ENCODE results near the gene TMEM150A.
"Not testable (repeated sequence)": the region's sequence is repeated elsewhere in the genome, so short reads cannot be mapped to it uniquely, and the experiment has no call there.

The TMEM150A gene

GRCh38 chr2:85628658-85629057 is 26.2 kb upstream of the TMEM150A start:
- no peak for TF ChIP-seq CTCF (conservative IDR thresholded peaks at IDR 0.05; ENCODE audit: low read depth, low read length)
- no peak overlapping the region for H3K4me3 ChIP-seq (ENCODE audit: low read length)
- no peak for DNase-seq (ENCODE audit: low read depth)

- H3K4me3 ChIP-seq (ENCODE audit: low read length) = no peak overlapping the region
- no peak for DNase-seq (ENCODE audit: low read depth)
- no peak for TF ChIP-seq CTCF (conservative IDR thresholded peaks at IDR 0.05; ENCODE audit: low read depth, low read length)
Measured at GRCh38 chr2:85623991-85624390, 21.5 kb upstream of the TMEM150A start.

- no peak for DNase-seq (ENCODE audit: low read depth)
- TF ChIP-seq CTCF (conservative IDR thresholded peaks at IDR 0.05; ENCODE audit: low read depth, low read length) = no peak
- H3K4me3 ChIP-seq (ENCODE audit: low read length) = no peak overlapping the region
Measured at GRCh38 chr2:85621338-85621737, 18.8 kb upstream of the TMEM150A start.

GRCh38 chr2:85619617-85620016 is 17.1 kb upstream of the TMEM150A start:
- H3K4me3 ChIP-seq (ENCODE audit: low read length) = no peak overlapping the region
- TF ChIP-seq CTCF (conservative IDR thresholded peaks at IDR 0.05; ENCODE audit: low read depth, low read length) = no peak
- no peak for DNase-seq (ENCODE audit: low read depth)

GRCh38 chr2:85617723-85618122 is 15.2 kb upstream of the TMEM150A start:
- not testable (repeated sequence) for H3K4me3 ChIP-seq (ENCODE audit: low read length); DNase-seq (ENCODE audit: low read depth)

GRCh38 chr2:85615413-85615728 is 12.9 kb upstream of the TMEM150A start:
- TF ChIP-seq CTCF (conservative IDR thresholded peaks at IDR 0.05; ENCODE audit: low read depth, low read length) = no peak
- DNase-seq (ENCODE audit: low read depth) = no peak
- H3K4me3 ChIP-seq (ENCODE audit: low read length) = no peak overlapping the region

- not testable (repeated sequence) for H3K4me3 ChIP-seq (ENCODE audit: low read length); DNase-seq (ENCODE audit: low read depth)
Measured at GRCh38 chr2:85614757-85615156, 12.3 kb upstream of the TMEM150A start.

GRCh38 chr2:85613717-85614515 is 11.4 kb upstream of the TMEM150A start:
- DNase-seq (ENCODE audit: low read depth) = no peak
- H3K4me3 ChIP-seq (ENCODE audit: low read length) = no peak overlapping the region
- TF ChIP-seq CTCF (conservative IDR thresholded peaks at IDR 0.05; ENCODE audit: low read depth, low read length) = no peak

All from retinal pigment epithelial cell (primary cell).